Measurements from ENCODE around the gene CCNYL1. TPM values are rescaled to one million over a fixed set of nuclear protein-coding genes. Genes with fewer than 3 reads are reported as not detected.

Gene CCNYL1
- total RNA-seq (10.3 and 17.6 TPM in 2 replicates), polyA plus RNA-seq (12.0 and 13.7 TPM in 2 replicates)

DNA sequence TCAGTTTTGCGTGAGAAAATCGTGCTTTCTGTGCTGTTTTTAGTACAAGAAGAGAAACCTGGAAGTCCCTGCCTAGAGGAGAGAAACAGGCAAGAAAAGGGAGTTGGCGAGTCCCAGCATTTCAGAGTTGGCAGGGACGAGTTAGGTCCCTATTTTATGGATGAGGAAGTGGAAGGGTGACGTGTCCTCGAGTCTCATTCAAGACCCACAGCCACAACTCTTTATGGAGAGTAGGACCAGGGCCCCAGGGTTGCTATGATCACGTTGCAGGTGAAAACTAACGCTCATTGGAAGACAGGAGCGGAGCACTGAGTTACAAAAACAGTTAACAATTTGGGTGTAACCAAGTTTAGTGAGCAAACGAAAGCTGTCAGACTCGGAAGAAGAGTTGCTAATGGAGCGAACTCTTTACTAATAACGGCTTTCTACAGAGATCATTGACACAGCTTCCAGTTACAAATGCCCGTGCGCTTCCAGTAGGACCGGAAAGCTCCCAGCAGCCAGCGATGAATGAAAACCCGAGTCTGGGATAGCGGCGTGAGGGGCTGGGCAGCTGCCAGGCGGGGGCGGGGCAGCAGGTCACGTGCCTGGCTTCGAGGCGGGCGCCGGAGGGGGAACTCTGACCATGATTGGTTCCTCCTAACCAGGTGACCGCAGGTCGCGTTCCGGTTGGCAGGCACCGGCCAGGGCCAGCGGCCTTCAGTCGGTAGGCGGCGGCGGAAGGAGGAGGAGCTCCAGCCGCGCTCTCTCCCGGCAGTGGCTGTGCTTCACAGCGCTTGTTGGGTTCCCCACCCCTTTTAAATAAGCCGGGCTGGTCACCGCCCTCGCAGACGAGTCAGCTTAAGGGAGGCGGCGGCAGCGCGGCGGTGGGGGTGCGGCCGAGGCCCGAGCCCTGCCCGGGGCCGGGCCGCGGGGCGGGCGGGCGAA lies at the start of gene CCNYL1:
CCNYL1 (plus strand) TSS at position 827 of the 927 bp plus-strand sequence. CDS start 257 bp downstream, outside the sequence.
- H2AFZ ChIP-seq: peak within 1 kb of the TSS; percentile 70
- H3K36me3 ChIP-seq (replicated peaks; ENCODE audit: insufficient read depth, low read depth): no peaks in the 10 kb centered on the region
- H3K79me2 ChIP-seq: peaks cover 34% of the 10 kb centered on the region
- DNase-seq (ENCODE audit: low spot score): peak; percentile 99
- H3K27ac ChIP-seq: peak within 1 kb of the TSS; percentile 92
- peak within 1 kb of the TSS; percentile 84 for H3K4me2 ChIP-seq
- H3K9me2 ChIP-seq (replicated peaks; ENCODE audit: insufficient read depth): no peaks in the 10 kb centered on the region
- H3K4me1 ChIP-seq (ENCODE audit: insufficient read depth): no peaks in the 10 kb centered on the region
- no peaks in the 10 kb centered on the region for H3K9me3 ChIP-seq (ENCODE audit: low read depth)
- H3K4me3 ChIP-seq: peak within 1 kb of the TSS; percentile 73
- no peak for TF ChIP-seq EZH2phosphoT487 (IDR thresholded peaks at IDR 0.05; ENCODE audit: low read depth, severe bottlenecking, unreplicated experiment)
- TF ChIP-seq, protein P1, sequence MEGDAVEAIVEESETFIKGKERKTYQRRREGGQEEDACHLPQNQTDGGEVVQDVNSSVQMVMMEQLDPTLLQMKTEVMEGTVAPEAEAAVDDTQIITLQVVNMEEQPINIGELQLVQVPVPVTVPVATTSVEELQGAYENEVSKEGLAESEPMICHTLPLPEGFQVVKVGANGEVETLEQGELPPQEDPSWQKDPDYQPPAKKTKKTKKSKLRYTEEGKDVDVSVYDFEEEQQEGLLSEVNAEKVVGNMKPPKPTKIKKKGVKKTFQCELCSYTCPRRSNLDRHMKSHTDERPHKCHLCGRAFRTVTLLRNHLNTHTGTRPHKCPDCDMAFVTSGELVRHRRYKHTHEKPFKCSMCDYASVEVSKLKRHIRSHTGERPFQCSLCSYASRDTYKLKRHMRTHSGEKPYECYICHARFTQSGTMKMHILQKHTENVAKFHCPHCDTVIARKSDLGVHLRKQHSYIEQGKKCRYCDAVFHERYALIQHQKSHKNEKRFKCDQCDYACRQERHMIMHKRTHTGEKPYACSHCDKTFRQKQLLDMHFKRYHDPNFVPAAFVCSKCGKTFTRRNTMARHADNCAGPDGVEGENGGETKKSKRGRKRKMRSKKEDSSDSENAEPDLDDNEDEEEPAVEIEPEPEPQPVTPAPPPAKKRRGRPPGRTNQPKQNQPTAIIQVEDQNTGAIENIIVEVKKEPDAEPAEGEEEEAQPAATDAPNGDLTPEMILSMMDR (IDR thresholded peaks at IDR 0.05; ENCODE audit: poor library complexity): no peak
- TF ChIP-seq EZH2 (IDR thresholded peaks at IDR 0.05; ENCODE audit: borderline replicate concordance): no peak
- WGBS (ENCODE audit: low lambda C conversion rate, missing lambda C conversion rate): under 1% methylated on average over 32 of the region's 60 CpGs
- H3K27me3 ChIP-seq: no peaks in the 10 kb centered on the region
- peaks cover 5% of the 10 kb centered on the region for H4K20me1 ChIP-seq (ENCODE audit: insufficient read depth, poor library complexity, severe bottlenecking)

DNA sequence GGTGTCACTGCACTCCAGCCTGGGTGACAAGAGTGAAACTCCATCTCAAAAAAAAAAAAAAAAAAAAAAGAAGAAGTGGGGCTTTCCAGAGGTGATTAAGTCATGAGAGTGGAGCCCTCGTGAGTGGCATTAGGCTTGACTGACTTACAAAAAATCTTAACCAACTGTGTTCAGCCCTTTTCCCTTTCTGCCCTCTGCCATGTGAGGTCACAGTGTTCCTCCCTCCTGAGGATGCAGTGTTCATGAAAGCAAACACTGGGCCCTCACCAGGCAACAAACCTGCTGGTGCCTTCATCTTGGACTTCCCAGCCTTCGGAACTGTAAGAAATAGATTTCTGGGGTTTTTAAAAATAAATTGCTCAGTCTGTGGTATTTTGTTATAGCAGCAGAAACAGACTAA lies 49.2 kb upstream of the CCNYL1 start:
- H3K27me3 ChIP-seq: no peaks in the 10 kb centered on the region
- H3K4me3 ChIP-seq: no peak overlapping the region
- no peaks in the 10 kb centered on the region for H3K4me1 ChIP-seq (ENCODE audit: insufficient read depth)
- no peaks in the 10 kb centered on the region for H3K9me2 ChIP-seq (replicated peaks; ENCODE audit: insufficient read depth)
- no peak for DNase-seq (ENCODE audit: low spot score)
- H3K27ac ChIP-seq: no peak overlapping the region
- H3K4me2 ChIP-seq: no peak overlapping the region
- no peaks in the 10 kb centered on the region for H3K36me3 ChIP-seq (replicated peaks; ENCODE audit: insufficient read depth, low read depth)
- TF ChIP-seq EZH2phosphoT487 (IDR thresholded peaks at IDR 0.05; ENCODE audit: low read depth, severe bottlenecking, unreplicated experiment) (no peak), EZH2 (IDR thresholded peaks at IDR 0.05; ENCODE audit: borderline replicate concordance) (no peak)
- TF ChIP-seq, protein P1 (IDR thresholded peaks at IDR 0.05; ENCODE audit: poor library complexity): no peak
- WGBS (ENCODE audit: low lambda C conversion rate, missing lambda C conversion rate): 95% methylated on average over 2 of the region's 2 CpGs
- H3K9me3 ChIP-seq (ENCODE audit: low read depth): no peaks in the 10 kb centered on the region
- no peak overlapping the region for H2AFZ ChIP-seq
- H4K20me1 ChIP-seq (ENCODE audit: insufficient read depth, poor library complexity, severe bottlenecking): no peaks in the 10 kb centered on the region
- H3K79me2 ChIP-seq: no peaks in the 10 kb centered on the region

DNA sequence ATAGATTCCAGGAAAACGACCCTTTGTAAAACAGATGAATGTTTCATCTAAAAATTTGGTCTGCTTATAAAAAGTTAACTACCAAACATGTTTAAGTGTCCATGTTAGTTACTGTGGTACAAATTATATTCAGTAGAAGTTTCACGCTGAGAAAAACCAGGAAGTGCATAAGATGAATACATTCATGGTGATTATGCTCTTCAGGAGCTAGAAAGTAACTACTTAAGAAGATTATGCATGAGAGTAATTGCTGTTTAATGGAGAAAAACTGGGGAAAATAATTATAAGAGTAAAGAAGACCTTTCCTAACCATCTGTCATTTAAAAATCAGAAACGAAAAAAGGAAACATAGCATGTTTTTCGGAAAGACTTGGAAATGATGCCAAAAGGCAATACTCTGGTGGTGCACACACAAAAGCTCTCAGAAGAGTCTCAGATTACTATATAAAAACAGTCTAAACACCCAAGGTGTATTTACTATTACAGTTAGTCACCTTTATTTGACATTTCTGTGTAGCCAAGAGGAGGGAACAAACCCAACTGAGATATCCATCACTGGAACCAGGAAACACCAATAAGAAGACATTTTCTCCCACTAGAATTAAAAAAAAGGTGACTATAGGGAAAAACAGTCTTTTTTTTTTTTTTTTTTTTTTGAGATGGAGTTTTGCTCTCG lies 47.4 kb upstream of the CCNYL1 start:
- TF ChIP-seq EZH2phosphoT487 (IDR thresholded peaks at IDR 0.05; ENCODE audit: low read depth, severe bottlenecking, unreplicated experiment): no peak
- no peak for TF ChIP-seq EZH2 (IDR thresholded peaks at IDR 0.05; ENCODE audit: borderline replicate concordance)
- TF ChIP-seq, protein P1 (IDR thresholded peaks at IDR 0.05; ENCODE audit: poor library complexity): no peak
- no peak overlapping the region for H2AFZ ChIP-seq
- DNase-seq (ENCODE audit: low spot score): no peak
- H3K27me3 ChIP-seq: no peaks in the 10 kb centered on the region
- WGBS (ENCODE audit: low lambda C conversion rate, missing lambda C conversion rate): 79% methylated on average over 4 of the region's 5 CpGs
- H3K4me1 ChIP-seq (ENCODE audit: insufficient read depth): no peaks in the 10 kb centered on the region
- H3K9me2 ChIP-seq (replicated peaks; ENCODE audit: insufficient read depth): no peaks in the 10 kb centered on the region
- no peaks in the 10 kb centered on the region for H4K20me1 ChIP-seq (ENCODE audit: insufficient read depth, poor library complexity, severe bottlenecking)
- no peak overlapping the region for H3K27ac ChIP-seq
- no peak overlapping the region for H3K4me3 ChIP-seq
- H3K9me3 ChIP-seq (ENCODE audit: low read depth): no peaks in the 10 kb centered on the region
- no peaks in the 10 kb centered on the region for H3K79me2 ChIP-seq
- H3K36me3 ChIP-seq (replicated peaks; ENCODE audit: insufficient read depth, low read depth): no peaks in the 10 kb centered on the region
- no peak overlapping the region for H3K4me2 ChIP-seq
